NCI-H146 treated with DMSO at 0.1 percent for 48 hours (cell line): Measurements from ENCODE around the gene TTC23.
A peak's percentile ranks its signal among the peaks of the same experiment; 100 is the strongest.
"Not testable (repeated sequence)": the region's sequence is repeated elsewhere in the genome, so short reads cannot be mapped to it uniquely, and the experiment has no call there.

Experiments
- DNase-seq: peaks from one replicate; lab custom pipeline; 2025; ENCODE audit not compliant: unreplicated experiment; lab: John Stamatoyannopoulos, UW

TTC23 gene

DNA sequence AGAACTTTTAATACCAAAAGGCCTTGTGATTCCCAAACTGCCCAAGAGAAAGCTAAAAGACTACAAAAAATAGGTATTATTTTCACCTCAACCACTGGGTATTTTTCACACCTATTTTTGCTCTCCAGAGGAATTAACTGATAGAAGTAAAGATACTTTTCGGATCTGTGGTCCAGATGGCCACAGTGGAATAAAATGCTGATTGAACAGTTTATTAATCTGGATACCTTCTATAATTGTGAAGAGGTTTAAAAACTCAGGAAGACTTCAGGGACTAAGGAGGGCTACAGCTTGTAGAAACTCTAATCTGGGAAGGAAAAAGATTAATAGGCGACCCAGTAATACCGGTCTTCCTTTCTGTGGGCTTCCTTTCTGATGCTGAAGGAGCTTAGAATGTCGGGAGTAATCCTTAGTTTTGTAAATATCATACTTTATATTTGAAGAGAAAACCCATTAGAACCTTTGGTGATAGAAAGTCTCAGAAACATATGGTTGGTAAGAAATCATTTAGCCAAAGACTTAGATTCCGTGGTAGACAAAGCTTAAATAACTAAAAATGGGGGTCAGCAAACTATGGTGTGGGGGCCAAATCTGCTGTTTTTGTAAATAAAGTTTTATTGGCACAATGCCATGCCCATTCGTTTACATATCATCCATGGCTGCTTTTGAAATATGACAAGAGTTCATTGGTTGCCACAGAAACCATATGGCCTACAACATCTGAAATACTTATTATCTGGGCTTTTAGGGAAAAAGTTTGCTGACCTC, 47.8 kb downstream of the TTC23 start:
- DNase-seq, result no peak

GRCh38 chr15:99197856-99198255, 51.5 kb downstream of the TTC23 start:
- no peak for DNase-seq

DNA sequence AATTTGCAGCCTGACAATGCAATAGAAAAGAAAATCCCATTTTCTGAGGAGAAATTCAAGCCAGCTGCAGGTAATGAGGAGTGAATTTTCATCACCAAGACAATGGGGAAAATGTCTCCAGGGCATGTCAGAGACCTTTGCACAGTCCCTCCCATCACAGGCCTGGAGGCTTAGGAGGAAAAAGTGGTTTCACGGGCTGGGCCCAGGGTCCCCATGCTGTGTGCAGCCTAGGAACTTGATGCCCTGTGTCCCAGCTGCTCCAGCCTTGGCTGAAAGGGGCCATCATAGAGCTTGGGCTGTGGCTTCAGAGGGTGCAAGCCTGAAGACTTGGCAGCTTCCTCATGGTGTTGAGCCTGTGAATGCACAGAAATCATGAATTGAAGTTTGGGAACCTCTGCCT, 57.2 kb downstream of the TTC23 start:
- DNase-seq, result not testable (repeated sequence)

DNA sequence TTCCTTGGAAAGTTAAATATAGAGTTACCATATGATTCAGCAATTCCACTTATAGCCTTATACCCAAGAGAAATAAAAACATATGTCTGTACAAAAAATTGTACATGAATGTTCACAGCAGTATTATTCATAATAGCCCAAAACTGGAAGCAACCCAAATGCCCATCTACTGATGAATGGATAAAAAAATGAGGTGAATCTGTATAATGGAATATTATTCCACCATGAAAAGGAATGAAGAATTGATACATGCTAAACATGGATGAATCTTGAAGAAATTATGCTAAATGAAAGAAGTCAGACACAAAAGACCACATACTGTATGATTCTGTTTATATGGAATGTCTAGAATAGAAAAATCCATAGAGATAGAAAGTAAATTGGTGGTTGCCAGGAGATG, 61.4 kb downstream of the TTC23 start:
- DNase-seq, result no peak

- no peak for DNase-seq
Observed at GRCh38 chr15:99185414-99186130, 63.8 kb downstream of the TTC23 start.

- no peak for DNase-seq
Observed at GRCh38 chr15:99182791-99183190, 66.6 kb downstream of the TTC23 start.

DNA sequence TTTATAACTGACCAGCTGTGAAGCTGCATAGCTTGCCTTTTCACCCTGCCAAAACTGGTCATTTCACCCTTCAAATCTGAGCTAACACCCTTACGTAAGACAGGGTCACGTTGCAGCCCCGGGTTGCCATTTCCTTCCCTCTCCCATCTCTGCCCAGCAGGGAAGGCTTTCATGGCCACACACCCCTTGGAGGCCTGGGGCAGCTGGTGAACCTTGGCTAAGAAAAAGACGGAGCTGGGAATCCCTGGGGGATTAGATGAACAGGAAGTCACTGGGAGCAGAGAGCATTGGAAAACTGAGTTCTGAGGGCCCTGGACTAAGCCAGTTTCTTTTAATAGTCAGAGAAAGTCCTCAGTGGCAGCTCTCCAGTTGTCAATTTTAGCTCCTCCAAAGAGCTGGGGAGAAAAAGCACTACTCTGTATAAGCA, 67.8 kb downstream of the TTC23 start:
- DNase-seq, result no peak

- DNase-seq, result no peak
Observed at GRCh38 chr15:99180964-99181306, 68.4 kb downstream of the TTC23 start.

- DNase-seq, result peak; percentile 16
Observed at GRCh38 chr15:99180086-99180963, 69.1 kb downstream of the TTC23 start.

DNA sequence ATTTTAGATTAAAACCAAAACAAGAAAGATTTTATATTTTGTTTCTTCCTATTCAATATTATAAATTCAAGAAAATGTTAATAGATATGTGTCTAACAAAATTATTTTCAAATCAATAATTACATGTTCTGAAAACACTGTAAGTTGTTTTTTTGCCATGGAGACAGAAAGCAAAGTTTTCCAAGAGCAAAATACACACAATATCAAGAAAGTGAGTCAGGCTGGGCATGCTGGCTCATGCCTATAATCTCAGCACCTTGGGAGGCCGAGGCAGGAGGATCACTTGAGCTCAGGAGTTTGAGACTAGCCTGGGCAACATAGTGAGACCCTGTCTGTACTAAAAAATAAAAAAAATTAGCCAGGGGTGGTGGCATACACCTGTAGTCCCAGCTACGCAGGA, 71.7 kb downstream of the TTC23 start:
- DNase-seq, result no peak

DNA sequence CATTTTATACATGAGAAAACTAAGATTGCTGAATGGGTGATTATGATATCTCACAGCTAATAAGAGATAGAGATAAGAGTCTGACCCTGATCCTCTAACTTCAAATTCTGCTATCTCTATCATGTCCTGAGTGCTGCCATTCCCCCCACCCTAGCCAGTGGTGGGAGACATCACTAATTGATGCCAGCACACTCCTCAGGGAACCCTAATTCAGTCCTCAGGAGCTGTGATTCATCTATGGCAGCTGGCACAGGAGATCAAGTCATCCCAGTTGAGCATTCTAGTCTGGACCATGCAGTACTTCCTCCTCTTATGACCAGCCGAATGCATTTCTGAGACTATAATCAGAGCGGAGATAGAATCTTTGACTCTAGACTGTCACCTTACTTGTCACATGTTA, 72.6 kb downstream of the TTC23 start:
- DNase-seq, result no peak

DNA sequence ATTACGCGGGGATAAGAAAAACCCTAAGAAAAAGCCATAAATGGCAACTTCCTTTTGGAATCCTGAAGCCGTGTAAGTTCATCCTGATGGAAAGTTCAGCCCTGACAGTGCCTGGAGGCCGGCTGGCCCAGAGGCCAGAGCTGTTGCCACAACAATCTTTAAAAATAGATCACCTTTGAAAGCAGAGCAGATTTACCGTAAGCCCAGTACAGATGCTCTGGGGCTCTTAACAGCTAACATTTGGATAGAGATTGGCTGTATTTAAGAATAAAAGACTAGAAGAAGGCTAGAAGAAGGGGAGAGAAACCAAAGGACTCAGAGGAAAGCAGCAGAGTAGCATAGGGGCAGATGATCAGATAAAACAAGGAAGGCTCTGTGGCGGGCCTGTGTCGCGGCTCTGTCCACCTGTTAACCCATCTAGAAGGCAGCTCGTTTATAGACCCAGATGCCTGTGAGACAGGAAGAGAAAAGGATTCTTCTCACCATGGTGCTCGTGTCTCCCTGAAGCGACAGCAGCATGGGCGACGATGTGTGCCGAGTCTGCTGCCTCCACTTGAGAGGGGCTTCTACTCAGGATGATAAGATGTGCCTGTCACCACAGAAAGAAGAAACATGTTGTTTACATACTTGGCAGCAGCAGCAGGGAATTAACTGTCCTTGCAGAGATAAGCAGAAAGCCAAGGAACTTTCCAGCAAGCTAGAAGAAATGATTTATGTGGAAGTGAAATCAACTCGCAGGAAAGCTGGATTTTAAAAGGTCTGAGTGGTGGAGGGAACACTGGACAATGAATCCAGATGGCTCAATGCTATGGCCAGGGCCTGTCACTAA, 74.6 kb downstream of the TTC23 start:
- no peak for DNase-seq

DNA sequence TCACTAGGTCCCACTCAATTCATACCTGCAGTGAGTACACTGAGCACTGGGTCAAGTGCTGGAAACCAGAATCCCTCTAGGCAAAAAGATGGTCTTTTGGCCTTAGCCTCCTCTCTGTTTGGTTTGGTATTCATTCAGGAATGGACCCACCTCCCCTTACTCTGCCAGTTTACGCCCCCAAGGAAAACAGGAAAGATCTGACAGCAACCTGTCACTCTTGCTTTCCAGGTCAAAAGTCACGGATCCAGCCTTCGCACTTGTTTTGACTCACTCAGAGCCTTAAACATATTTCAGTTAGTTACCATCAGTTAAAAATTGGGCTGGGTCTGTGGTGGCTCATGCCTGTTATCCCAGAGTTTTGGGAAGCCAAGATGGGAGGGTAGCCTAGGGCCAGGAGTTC, 76.4 kb downstream of the TTC23 start:
- DNase-seq, result no peak

- no peak for DNase-seq
Observed at GRCh38 chr15:99172171-99172570, 77.2 kb downstream of the TTC23 start.

- no peak for DNase-seq
Observed at GRCh38 chr15:99170476-99171065, 78.8 kb downstream of the TTC23 start.

GRCh38 chr15:99169769-99170311, 79.5 kb downstream of the TTC23 start:
- no peak for DNase-seq

GRCh38 chr15:99168601-99169580, 80.5 kb downstream of the TTC23 start:
- DNase-seq, result no peak

DNA sequence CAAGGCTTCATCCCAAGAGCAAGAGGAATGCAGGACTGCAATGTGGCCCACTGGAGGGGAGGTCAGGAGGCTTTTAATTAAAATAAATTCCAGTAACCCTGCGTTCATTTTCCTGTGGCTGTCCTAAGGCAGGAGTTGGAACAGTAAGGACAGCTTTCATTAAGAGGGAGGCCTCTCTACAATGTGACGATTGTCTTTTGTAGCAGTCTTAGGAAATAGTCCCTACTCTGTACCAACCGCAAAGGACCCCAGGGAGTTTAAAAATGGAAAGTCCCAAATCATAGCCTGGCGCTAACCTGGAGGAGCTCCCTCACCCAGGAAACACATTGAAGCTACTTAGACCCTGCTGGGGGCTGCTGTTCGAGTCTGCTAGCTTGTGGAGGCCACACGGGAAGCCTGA, 81.7 kb downstream of the TTC23 start:
- DNase-seq, result no peak

DNA sequence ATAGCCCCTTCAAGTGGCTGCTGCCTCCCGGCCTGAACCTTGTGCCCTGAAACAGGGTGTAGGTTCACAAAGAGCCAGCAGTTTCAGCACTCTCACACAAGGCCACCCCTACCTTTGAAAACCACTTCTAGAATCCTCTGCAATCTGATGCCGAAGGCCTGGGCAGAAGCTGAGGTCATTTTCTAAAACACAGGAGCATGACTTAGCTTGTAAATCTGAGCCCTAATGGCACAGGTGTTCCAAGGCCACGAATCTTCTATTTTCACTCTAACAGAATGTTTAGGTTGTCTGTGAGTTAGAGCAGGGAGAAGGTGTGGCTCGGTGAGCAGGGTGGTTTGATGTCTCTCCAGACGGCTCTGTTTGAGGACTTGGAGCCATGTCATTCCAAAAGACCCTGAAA, 82.2 kb downstream of the TTC23 start:
- DNase-seq, result no peak
